GM19351 (cell line): ENCODE measurements around the gene RHBDD3.

Experiments used
- ATAC-seq: cut with Tn5 transposase; IDR thresholded peaks from one replicate; pipeline ENCODE4 v1.9.1; 2021; ENCODE audit warnings: mild to moderate bottlenecking, moderate library complexity; ENCODE audit not compliant: unreplicated experiment

The RHBDD3 gene

DNA sequence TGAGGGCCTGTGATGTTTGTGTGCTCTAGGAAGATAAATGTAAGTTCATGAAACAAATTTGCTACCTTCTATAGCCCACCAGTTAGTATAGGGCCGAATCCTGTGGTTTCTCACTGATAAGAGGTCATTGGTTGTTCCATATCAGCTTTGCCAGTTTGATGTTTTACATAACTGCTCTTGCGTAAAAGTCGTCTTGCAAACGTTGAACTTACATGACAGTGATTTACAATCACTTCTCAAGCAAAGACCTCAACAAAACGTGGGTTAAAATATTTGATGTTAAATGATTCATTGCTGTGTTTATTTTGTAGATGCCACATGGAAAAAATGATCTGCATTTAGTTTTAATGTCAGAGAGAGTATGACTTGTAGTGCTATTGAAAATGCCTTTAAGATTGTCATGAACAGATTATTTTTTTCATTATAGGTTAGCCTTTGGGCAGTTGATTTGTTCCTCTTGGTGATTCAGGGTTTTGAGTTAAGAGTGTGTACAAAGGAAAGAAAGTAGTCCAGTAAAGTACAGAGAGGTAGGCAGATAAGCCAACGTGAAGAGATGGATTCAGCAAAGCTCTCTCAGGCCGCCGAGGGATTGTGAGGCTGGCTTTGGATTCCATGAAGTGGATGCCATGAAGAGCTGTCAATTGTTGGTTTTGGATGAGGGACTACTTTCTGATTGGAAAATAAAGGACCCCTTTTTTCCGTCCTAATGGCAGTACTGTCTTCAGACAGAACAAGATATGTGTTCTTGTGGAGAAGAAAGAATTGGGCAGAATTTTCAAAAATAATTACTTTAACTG, 2.9 kb upstream of the RHBDD3 start:
- ATAC-seq, result no peak

DNA sequence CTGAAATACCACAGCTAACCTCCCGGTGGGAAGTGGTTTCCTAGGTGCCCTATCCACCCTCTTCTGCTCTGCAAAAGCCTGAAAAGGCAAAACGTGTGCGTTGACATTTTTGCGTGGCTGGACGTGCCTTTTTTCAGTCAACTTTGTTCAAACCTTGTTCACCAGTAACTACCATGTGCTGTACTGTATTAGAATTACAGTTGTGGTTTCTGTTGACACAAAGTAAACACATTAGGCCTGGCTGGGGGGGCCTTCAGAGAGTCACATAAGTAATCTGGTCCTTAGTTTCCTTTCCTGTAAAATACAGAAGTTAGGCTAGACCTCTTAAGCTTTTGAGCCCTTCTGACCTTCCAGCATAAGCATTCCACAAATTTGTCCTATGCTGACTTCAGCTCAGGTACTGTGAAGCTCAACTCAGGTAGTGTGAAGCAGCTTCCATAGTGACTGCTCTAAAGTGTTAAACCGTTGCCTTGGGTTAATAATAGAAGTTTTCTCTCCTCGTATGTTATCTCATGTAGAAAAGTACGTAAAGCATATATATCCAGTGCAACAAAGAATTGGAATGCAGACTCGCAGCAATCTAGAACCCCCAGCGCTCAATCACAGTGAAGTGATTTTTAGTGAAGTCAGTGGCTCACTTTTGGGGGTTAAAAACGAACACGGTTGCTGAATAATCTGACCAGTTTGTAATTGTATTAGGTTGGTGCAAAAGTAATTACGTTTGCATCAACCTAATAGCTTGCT, 2.1 kb upstream of the RHBDD3 start:
- ATAC-seq, result no peak

DNA sequence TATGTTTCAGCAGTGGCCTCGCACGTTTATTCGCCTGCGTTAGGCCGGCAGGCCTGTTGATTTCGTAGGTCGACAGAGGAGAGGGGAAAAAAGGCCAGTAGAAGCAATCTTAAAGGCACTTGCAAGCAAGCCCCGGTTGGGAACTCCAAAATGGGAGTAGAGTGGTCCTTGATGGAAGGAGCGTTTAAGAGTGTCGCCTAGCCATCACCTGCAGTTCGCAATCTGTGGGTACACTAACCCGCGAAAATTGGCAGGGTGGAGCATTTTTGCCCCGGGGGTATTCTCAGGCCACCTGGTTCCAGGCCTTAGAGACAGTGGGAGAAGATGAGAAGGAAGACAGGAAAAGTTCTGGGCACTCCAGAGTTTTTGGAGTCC, 1.4 kb upstream of the RHBDD3 start:
- no peak for ATAC-seq

DNA sequence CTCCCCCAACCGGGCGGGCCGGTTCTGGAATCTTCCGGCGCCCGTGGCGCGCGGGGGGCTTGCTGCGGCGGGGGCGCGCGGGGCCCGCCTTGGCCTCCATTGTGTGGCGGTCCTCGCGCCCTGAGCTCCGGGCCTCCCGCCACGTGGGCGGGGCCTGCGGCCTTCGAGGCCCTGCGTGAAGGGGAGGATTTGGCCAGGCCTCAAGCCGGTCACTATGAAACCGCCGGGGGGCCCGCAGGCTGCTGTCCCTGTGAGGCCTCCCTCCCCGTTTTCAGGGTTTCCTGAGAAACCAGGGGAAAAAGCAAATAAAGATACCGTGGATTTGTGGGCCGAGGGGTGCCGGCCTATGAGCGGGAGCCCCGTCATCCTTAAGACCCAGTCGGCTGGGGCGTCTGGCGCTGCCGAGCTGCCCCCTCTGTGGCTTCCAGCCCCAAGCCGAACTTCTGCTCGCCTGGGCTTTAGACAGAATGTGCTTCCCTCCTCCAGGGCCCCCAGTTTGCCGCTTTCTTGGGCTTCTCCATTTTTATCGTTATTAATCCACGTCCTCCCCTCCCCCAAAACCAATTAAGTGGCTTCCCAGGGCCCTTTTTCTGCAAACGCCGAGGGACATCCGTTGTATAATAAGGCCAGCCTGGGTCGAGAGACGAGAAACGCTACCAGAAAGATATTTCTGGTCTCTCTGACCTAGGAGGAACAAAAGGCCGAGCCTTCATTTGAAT, 889 bp upstream of the RHBDD3 start:
- ATAC-seq, result peak; percentile 31

DNA sequence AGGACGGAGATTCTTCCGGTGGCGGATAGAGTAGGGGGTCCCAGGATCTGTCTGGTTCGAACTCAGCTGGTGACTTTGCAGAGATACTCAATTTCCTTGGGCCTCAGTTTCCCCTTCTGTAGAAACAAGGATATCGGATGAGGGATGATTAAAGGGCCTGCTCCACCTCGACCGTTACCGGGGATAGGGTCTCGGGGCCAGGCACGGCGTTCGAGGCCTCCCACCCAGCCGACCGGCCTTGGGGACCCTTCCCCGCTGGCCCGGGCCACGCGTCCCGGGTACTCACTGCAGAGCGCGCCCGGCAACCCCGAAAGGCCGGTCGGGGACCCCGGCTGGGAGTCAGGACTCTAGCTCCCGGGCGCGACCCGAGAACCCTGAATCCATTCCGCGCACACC, 321 bp downstream of the RHBDD3 start:
- no peak for ATAC-seq

DNA sequence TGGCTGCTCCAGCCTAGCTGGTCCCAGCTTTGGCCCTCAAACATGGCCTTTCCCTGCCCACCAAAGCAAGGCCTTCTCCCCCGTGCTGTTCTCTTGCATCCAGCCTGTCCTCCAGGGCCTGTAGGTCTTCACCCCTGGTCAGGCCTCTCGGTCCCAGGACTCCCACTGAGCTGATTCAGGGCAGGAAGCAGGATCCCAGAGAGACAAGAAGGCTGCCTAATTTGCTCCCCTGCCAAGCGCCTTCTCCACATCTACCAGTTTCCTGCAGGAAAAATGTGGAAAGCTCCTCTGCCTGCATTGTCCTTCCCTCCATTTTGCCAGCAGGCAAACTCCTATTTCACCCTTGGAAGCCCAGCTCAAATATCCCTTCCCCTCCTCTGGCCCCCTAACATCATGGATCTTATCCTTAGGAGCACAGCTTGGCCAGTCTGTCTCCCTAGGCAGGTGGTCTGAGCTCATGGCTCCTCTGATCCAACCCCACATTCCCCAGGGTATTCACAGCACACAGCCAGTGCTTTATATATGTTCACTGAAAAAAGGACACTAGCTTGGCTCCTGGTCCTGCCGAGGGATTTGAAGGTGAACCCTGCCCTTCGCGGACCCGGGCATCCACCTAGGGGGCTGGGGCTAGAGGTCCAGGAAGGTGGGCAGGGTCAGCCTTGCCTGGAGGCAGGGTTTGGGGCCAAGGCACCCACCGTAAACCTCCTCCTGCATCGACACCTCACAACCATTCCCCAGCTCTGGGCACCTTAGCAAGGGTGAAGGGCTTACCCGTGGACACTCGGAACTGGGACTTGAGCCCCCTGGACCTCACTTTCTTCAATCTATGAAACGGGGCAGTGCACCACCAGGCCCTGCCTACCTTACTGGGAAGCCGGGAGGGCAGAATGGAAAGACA, 968 bp downstream of the RHBDD3 start:
- ATAC-seq, result no peak

DNA sequence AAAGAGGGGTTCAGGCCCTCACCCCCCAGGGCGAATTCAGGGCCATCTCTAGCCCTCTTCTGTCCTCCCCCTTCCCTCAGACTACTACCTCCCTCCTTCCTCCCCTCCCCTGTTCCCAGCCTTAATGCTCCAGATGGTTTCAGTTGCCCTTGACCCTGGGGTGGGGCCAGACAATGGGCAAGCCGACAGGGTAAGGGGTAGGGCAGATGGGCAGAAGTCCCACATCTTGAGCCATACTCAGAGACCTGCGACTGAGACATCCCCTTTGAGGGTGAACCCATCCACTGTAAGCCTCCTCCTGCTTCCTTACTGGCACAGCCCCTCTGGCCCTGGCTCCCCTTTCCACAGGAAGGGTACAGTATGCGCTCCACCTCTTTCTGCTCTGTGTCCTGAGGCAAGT, 1.9 kb downstream of the RHBDD3 start:
- ATAC-seq, result no peak

DNA sequence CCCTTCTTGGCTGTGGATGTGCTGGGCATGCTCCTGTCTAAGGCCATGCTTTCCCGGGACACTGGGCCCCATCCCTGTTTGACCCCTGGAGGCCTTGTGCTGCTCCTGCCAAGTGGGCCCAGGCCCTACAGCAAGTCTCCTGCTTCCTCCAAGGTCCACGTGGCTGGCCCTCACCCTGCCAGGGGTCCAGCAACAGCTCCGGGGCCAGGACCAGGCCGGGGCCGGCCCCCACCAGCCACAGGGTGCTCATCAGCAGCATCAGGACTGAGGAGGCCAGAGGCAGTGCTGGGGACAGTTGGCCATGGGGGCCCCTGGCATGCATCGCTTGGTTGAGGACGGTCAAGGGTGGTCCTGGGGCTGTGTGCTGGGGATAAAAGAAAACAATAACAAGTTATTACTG, 2.5 kb downstream of the RHBDD3 start:
- ATAC-seq, result no peak

DNA sequence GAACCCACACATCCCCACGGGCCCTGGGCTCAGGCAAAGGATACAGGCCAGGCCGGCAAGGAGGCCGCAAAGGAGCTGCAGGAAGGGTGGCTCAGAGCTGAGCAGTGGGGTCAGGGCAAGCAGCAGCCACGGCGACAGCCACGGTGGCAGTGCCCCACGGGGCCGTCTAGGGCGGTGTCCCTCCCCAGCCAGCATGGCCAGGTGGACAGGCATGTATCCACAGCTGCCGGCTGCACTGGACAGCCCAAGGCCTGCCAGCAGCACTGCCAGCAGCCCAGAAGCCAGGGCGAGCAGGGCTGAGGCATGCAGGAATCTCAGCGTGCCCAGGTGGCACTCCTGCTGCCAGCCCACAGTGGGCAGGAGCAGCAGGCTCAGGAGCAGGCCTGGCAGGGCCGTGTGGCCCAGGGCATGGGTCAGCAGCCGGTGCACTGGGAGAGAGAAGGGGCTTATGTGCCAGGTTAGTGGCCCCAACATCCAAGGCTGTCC, 3.9 kb downstream of the RHBDD3 start:
- ATAC-seq, result no peak

DNA sequence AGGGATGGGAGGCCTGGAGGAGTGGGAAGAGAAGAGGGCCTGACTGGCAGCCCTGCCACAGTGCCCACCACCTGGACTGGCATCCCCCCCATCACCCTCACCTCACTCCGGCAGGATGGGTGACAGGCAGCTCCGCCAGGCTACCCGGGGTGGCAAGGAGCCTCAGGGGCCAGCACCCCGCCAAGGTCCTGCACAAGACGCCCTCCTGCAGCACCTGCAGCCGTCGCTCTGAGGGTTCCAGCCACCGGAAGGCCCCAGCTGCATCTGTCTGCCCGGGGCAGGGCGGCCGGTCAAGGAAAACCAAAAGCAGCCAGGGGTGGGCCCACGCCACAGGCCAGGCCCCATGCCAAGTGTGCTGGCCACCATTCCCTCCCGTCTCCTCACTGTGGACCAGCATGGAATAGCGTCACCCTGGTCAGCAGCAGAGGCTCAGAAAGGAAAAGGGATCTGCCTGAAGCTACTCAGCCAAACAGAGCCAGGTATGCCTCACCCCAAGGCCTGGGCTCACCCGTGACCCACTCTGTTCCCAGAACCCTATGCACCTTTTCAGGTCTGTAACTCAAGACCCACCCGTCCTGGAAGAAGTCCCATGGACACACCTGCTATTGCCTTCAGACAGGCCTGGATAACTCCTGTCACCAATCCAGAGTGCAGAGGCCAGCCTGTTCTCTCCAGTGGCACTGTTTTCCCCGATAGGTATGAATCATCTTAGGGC, 7.0 kb downstream of the RHBDD3 start:
- no peak for ATAC-seq

DNA sequence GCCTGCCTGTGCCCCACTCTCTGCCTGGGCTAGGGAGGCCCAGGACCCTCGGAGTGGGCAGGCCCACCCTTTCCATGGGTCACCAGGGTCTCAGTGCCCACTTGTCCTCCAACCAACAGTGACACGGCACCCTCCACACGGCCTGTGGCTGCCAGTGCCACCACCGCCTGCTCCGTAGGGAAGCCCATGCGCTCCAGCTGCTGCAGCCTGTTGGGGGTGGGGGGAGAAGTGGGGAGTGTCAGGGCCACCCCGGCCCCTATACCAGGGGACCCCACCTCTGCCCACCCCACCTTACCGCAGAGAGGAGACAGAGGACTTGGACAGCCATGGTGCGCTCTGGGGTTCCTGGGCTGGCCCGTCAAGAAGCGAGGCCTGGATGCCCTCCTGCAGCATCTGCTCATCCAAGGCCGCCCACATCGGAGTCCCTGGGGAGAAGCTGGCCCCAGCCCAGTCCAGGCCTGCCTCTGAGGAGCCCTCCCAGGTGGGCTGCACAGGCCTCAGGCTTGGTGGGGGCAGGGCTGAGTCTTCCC, 7.7 kb downstream of the RHBDD3 start:
- ATAC-seq, result no peak

DNA sequence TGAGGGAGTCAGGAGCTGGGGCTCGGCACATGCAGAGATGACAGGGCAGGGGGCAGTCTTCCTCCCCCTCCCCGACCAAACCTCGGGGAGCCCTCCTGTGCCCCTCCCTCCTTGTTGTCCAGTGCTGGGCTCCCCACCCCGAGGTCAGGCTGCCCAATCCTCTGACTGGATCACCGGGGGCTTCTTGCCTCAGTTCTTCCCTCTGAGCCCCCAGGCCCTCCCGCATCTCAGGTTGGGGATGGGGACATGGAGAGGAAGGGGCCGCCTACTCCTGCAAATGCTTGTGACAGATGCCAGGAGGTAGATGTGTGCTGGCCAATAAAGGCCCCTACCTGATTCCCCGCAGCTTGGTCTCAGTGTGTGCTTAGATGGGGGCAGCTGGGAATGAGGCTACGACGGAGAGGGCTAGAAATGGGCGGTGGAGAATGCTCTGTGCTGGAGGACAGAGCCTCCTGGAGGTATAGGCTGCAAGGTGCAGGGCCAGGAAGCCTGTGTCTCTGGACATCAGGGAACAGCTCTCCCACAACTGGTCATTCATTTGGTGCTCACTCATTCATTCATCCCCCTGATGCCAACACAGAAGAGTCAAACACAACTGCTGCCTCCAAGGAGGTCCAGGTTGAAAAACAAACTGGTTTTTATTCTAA, 8.4 kb downstream of the RHBDD3 start:
- no peak for ATAC-seq

DNA sequence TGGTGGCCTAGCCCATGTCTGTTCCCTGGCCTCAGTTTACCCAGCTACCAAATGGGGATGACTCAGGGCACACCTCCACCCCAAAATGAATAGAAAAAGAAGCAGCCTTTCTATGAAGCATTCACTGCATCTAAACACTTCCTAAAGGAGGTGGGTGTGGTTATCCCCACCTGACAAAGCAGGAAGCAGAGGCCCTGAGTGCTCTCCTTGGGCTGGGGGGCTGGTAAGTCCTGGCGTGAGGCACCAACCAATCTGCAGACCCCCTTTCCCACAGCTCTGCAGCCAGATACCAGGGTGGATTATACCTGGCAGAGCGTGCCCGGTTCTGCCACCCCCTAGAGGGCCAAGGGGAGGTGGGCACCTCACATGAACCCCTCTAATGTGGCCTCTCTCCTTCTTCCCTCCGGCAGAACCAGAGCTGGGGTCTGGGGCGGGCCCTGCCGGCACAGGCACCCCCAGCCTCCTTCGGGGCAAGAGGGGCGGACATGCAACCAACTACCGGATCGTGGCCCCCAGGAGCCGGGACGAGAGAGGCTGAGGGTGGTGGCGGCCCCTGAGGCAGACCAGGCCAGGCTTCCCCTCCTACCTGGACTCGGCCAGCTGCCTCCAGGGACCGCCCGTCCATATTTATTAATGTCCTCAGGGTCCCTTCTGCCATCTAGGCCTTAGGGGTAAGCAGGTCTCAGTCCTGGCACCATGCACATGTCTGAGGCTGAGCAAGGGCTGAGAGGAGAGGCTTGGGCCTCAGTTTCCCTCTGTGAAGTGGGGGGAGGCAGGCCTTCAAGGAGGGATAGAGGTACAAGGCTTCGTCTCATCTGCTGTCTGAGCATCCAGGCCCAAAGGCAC, 9.2 kb downstream of the RHBDD3 start:
- ATAC-seq, result no peak

DNA sequence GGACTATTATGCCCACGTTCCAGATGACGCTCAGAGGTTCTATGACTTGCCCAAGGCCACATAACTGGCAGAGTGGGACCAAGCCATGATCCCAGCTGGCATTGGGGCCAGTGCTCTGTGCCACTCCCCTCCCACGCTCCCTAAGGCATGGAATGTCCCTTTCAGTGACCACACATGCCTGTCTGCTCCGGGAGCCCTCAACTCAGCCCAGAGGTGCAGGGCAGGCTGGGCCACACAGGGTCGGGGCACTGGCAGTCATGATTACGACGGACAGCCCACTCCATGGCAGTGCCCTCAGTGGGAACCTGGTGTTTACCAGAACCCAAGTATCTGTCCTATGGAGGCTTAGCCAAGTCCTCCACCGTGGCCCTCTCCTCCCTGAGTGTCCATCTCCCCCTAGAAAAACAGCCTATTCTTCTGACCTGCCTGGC, 10.0 kb downstream of the RHBDD3 start:
- ATAC-seq, result no peak

DNA sequence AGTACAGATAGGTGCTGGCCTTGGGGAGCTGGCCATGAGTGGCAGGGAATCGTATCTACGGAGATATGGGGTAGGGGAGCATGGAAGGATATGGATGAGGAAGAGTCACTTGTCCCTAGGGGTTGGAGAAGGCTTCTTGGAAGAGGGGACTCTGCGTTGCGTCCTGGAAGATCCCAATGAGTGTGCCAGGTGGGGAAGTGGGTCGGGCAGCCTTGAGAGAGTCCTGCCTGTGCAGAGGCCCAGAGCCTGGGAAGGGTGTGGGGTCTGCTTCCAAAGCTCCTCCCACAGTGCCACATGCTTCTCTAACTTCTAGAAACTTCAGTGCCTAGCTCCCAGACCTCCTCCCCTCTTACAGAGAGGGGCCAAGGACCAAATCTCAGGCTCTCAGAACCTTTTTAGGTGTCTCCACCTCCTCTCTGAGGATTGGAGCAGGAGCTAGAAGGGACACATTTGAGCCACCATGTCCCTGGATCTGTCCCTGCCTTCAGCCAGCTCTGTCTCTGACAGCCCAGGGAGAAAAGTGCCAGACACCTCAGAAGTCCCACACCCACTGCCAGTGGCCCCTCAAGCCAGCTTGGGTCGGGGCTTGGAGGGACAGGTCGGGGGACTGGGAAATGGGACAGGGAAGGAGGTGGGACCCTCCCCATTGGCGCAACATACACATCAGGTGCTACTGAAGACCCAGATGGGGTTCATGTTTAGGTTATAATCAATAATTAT, 11.0 kb downstream of the RHBDD3 start:
- ATAC-seq, result no peak

DNA sequence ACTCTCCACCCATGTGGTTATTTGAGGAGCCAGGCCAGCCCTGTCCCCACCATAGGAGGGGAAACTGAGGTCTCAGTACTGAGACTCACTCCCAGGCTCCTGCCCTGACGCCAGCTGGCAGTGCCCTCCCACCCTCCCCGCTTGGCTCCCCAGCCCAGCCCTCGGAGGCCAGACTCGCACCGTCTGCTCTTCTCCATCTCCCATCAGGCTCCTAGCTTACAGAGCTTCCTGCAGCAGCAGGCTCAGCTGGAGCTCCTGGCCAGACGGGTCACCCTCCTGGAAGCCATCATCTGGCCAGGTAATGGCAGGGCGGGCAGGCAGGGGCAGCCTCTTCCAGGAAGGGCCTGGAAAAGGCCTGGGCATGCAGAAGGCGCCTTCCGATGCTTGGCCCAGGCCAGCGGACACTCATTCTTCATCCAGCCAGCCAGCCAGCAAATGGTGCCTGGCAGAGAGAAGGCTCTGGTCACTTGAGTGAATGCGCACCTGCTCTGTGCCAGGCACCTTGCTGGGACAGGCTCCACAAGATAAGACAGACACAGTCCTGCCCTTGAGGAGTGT, 12.6 kb downstream of the RHBDD3 start:
- ATAC-seq, result no peak

DNA sequence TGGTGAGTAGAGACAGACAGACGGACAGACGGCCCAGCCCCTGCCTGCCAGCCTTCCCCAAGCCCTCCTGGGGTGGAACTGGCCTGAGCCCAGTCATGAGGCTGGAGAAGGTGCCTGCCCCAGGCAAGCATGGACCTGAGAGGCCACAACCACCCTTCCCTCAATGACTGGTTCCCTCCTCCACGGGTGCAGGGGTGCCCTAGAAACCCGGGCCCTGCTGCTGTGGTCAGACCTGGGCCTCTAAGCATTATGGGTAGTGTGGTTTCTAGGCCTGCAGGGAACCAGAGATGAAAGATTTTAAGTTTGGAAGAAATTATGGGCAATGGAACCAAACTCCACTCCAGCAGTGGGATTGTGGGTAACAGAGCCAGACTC, 13.5 kb downstream of the RHBDD3 start:
- no peak for ATAC-seq
